K562 (cell line): ENCODE data around the gene URM1. TPM values are rescaled to one million over a fixed set of nuclear protein-coding genes. Genes with fewer than 3 reads are reported as not detected.

ENCODE experiments used
- CCAR2 ChIP-seq: fragments of 200-400 bp; formaldehyde crosslinking; IDR thresholded peaks from 2 replicates; pipeline ENCODE4 v1.6.1; 2017; ENCODE audit warnings: mild to moderate bottlenecking, low read depth, low read length
- DPF2 ChIP-seq: fragments of 450-650 bp; IDR thresholded peaks from 2 replicates; pipeline ENCODE4 v1.6.1; 2016
- FOXP1 ChIP-seq: sonication (generic); formaldehyde crosslinking; IDR thresholded peaks from 2 replicates; pipeline ENCODE4 v1.8.0; 2022; ENCODE audit warnings: mild to moderate bottlenecking, missing genetic modification reagents
- GATA2 ChIP-seq: sonication (generic); formaldehyde crosslinking; IDR thresholded peaks from 2 replicates; pipeline ENCODE4 v1.4.0; 2020; ENCODE audit warnings: mild to moderate bottlenecking, missing genetic modification reagents
- KAT2B ChIP-seq: IDR thresholded peaks from one replicate; pipeline ENCODE4 v1.6.1; 2012; ENCODE audit warnings: low read depth, mild to moderate bottlenecking, control low read depth, inconsistent platforms, low read length, moderate library complexity
- MGA ChIP-seq: fragments of 450-650 bp; IDR thresholded peaks from 2 replicates; pipeline ENCODE4 v1.6.1; 2016; ENCODE audit warnings: mild to moderate bottlenecking, moderate library complexity
- PHF20 ChIP-seq: fragments of 450-650 bp; IDR thresholded peaks from 2 replicates; pipeline ENCODE4 v1.6.1; 2018; ENCODE audit not compliant: partially characterized antibody
- POLR2A ChIP-seq: fragments of 450-650 bp; conservative IDR thresholded peaks from 2 replicates; pipeline ENCODE4 v1.6.1; 2016
- RAD51 ChIP-seq: fragments of 450-650 bp; IDR thresholded peaks from 2 replicates; pipeline ENCODE4 v1.7.1; 2016; ENCODE audit warnings: low read depth, mild to moderate bottlenecking, borderline replicate concordance
- STAG1 ChIP-seq: sonication (generic); formaldehyde crosslinking; IDR thresholded peaks from 2 replicates; pipeline ENCODE4 v1.5.0; 2020; ENCODE audit warnings: missing genetic modification reagents, borderline replicate concordance
- ZNF3 ChIP-seq: fragments of 250-450 bp; sonication (Bioruptor Pico); IDR thresholded peaks from 2 replicates; pipeline ENCODE4 v1.5.0; 2021; ENCODE audit warnings: mild to moderate bottlenecking, moderate library complexity
- ZNF384 ChIP-seq: IDR thresholded peaks from 2 replicates; pipeline ENCODE4 v1.6.1; 2012; ENCODE audit warnings: low read depth, low read length, improper control_type of control experiment
- ZNF431 ChIP-seq: sonication (generic); formaldehyde crosslinking; IDR thresholded peaks from 2 replicates; pipeline ENCODE4 v1.8.0; 2022; ENCODE audit warnings: mild to moderate bottlenecking, missing genetic modification reagents
- polyA plus RNA-seq, 8 experiments: library from polyadenylated mRNA; depleted of rRNA in 4 of 8; stranded (reverse) in 5 of 8; unstranded in 3 of 8; fragments of >200 nt; fragmentation: Nextera tagmentation in 2 of 8; fragmentation: Illumina TruSeq in 1 of 8; extraction: Ambion mirVana in 2 of 8; extraction: Trizol in 1 of 8; gene quantifications; 2 replicates each; pipeline versions ENCODE4 v1.2.1 to v1.2.3, GENCODE V29; 2011 to 2014; ENCODE audit warnings: inconsistent platforms in 1 of 8, missing spikeins in 1 of 8
- total RNA-seq, 7 experiments: library from RNA; depleted of rRNA in 6 of 7; stranded (reverse); fragments of >200 nt in 6 of 7; fragmentation: Illumina TruSeq in 2 of 7; extraction: Trizol in 2 of 7; gene quantifications; 2 replicates each; pipeline versions ENCODE4 v1.2.1 to v1.2.3, GENCODE V29; 2011 to 2021; ENCODE audit warnings: low replicate concordance in 1 of 7
- TF ChIP-seq, protein P1 (sequence below): sonication (generic); formaldehyde crosslinking; IDR thresholded peaks from 2 replicates; pipeline ENCODE4 v1.8.1; 2023; ENCODE audit warnings: mild to moderate bottlenecking, missing genetic modification reagents

URM1 gene
- total and polyA plus RNA-seq, 9 of the 15 experiments (the other 6 are each of a cell fraction or from before 2014, with no cell fraction given): 10.1 to 88.9 (median 53.3) TPM

DNA sequence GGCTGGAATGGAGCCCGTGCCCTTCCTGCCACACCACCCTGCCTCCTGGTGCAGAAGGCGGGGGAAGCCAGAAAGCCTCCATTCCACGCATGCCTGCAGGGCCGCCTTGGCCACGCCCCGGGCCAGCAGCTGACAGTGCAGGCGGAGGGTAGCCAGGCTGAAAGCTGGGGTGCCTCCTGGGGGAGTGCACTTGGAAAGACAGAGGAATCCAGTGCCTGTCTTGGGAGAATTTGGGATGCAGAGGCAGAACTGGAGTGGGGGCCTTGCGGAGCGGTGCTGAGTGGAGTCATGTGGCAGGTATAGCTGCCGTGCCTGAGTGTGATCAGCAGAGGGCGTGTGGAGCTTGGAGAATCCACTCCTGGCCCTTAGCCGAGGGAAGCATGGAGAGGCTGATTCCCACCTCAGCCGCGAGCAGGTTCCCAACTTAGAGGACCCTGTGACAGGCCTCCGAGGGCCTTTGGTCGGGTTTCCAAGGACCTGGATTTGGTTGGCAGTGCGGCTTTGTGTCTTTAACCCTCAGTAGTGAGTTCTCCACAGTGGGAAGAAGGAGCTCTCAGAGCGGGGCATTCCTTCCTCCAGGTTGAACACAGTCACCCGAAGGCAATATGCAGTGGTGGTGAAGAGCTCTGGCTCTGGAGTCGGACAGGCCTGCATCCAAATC, 9.1 kb upstream of the URM1 start (continued):
- TF ChIP-seq RAD51: 0 out of 2 replicates have a peak, but pooled peaks have one; percentile 36
- TF ChIP-seq KAT2B: no peak
- no peak for TF ChIP-seq MGA
- TF ChIP-seq DPF2: no peak
- no peak for TF ChIP-seq ZNF3 (CRISPR knock-in tag)
- peak; percentile 37; the same call in 1 of the 2 replicates for TF ChIP-seq POLR2A
- TF ChIP-seq CCAR2: no peak
- TF ChIP-seq GATA2 (CRISPR knock-in tag): no peak
- TF ChIP-seq PHF20: no peak
- no peak for TF ChIP-seq ZNF431
- 0 out of 2 replicates have a peak, but pooled peaks have one; percentile 20 for TF ChIP-seq ZNF384
- no peak for TF ChIP-seq FOXP1
- TF ChIP-seq STAG1: peak; percentile 90
- TF ChIP-seq, protein P1, sequence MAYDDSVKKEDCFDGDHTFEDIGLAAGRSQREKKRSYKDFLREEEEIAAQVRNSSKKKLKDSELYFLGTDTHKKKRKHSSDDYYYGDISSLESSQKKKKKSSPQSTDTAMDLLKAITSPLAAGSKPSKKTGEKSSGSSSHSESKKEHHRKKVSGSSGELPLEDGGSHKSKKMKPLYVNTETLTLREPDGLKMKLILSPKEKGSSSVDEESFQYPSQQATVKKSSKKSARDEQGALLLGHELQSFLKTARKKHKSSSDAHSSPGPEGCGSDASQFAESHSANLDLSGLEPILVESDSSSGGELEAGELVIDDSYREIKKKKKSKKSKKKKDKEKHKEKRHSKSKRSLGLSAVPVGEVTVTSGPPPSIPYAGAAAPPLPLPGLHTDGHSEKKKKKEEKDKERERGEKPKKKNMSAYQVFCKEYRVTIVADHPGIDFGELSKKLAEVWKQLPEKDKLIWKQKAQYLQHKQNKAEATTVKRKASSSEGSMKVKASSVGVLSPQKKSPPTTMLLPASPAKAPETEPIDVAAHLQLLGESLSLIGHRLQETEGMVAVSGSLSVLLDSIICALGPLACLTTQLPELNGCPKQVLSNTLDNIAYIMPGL (CRISPR knock-in tag): no peak
